Testis (tissue), 3 donors: ENCODE measurements around the gene RELCH. TPM values are rescaled to one million over a fixed set of nuclear protein-coding genes. Genes with fewer than 3 reads are reported as not detected.

Source experiments
- DNase-seq: peaks from one replicate; pipeline ENCODE4 v3.0.0-alpha.2; 2019
- H3K27ac ChIP-seq, 2 donors: fragments of 200-600 bp; sonication (generic); one replicate each; pipeline ENCODE4 v1.5.1; 2019
- H3K27me3 ChIP-seq: fragments of 200-600 bp; sonication (generic); one replicate; pipeline ENCODE4 v1.5.1; 2019
- H3K36me3 ChIP-seq: fragments of 200-600 bp; sonication (generic); one replicate; pipeline ENCODE4 v1.5.1; 2017; ENCODE audit warnings: low read depth; ENCODE audit errors: missing control alignments
- H3K4me1 ChIP-seq: fragments of 200-600 bp; sonication (generic); one replicate; pipeline ENCODE4 v1.5.1; 2019
- H3K4me3 ChIP-seq, 2 donors: fragments of 200-600 bp; sonication (generic); one replicate each; pipeline ENCODE4 v1.5.1; 2017 to 2019
- H3K9me3 ChIP-seq: fragments of 200-600 bp; sonication (generic); one replicate; pipeline ENCODE4 v1.5.1; 2017
- CTCF ChIP-seq, 3 experiments: fragments of 450-650 bp in 2 of 3; fragments of 200-600 bp in 1 of 3; sonication (generic) in 1 of 3; IDR thresholded peaks; one replicate each; pipeline ENCODE4 v1.5.1; 2016 to 2019; ENCODE audit warnings: antibody characterized with exemption in 3 of 3, mild to moderate bottlenecking in 2 of 3, moderate library complexity in 1 of 3
- POLR2A ChIP-seq: fragments of 450-650 bp; IDR thresholded peaks from one replicate; pipeline ENCODE4 v1.6.1; 2017; ENCODE audit warnings: antibody characterized with exemption, mild to moderate bottlenecking, moderate library complexity
- WGBS, 2 donors: methylation state at CpG; one replicate each; pipeline ENCODE4 v1.1.5; 2018; 5-methylcytosine and 5-hydroxymethylcytosine counted together
- intact Hi-C: fragments of 100-400 bp; cut with DNase I; formaldehyde crosslinking; loops from one replicate; pipeline ENCODE4 v1.15.1; 2023; ENCODE audit warnings: low total_unique reads
- polyA plus RNA-seq: library from polyadenylated mRNA; stranded (reverse); fragments of 350-450 nt; fragmentation: Illumina TruSeq; extraction: RNeasy Lipid Tissue Mini Kit (QIAGEN cat#74804); gene quantifications from one replicate; pipeline ENCODE4 v1.2.3, GENCODE V29; 2014; ENCODE audit warnings: low read depth, low replicate concordance; ENCODE audit not compliant: insufficient read depth
- total RNA-seq, 2 donors: library from RNA; depleted of rRNA; stranded (reverse); fragments of >200 nt; gene quantifications; one replicate each; pipeline ENCODE4 v1.2.3, GENCODE V29; 2016

The RELCH gene
- total and polyA plus RNA-seq, 3 donors from 2014 or later = 15.7 to 41.6 (median 27.2) TPM

GRCh38 chr18:62196980-62197379, 9.9 kb downstream of the RELCH start:
- Histone ChIP-seq H3K9me3 (no peaks in the 10 kb centered on the region), H3K4me3 (no peak overlapping the region), H3K27ac (no peak overlapping the region), H3K36me3 (no peaks in the 10 kb centered on the region), H3K4me1 (no peaks in the 10 kb centered on the region), H3K27me3 (no peaks in the 10 kb centered on the region)
- intact Hi-C loops = no loop called here
- no peak for TF ChIP-seq POLR2A
- no peak for TF ChIP-seq CTCF (IDR thresholded peaks at IDR 0.05)
- no peak for DNase-seq

GRCh38 chr18:62198259-62198658, 11.2 kb downstream of the RELCH start:
- Histone ChIP-seq H3K36me3 (no peaks in the 10 kb centered on the region), H3K27me3 (no peaks in the 10 kb centered on the region), H3K4me3 (no peak overlapping the region), H3K27ac (no peak overlapping the region), H3K9me3 (no peaks in the 10 kb centered on the region), H3K4me1 (no peaks in the 10 kb centered on the region)
- intact Hi-C loops = no loop called here
- 75 to 82% methylated on average over 2 of the region's 2 CpGs for WGBS, 2 donors
- no peak for DNase-seq
- TF ChIP-seq CTCF (IDR thresholded peaks at IDR 0.05) (no peak), POLR2A (no peak)

- H3K4me1 ChIP-seq = no peaks in the 10 kb centered on the region
- 81 to 89% methylated on average over 2 of the region's 2 CpGs for WGBS, 2 donors
- H3K27ac ChIP-seq = no peak overlapping the region
- TF ChIP-seq POLR2A (no peak), CTCF (IDR thresholded peaks at IDR 0.05) (no peak)
- H3K4me3 ChIP-seq = no peak overlapping the region
- no peaks in the 10 kb centered on the region for H3K9me3 ChIP-seq
- no peak for DNase-seq
- H3K36me3 ChIP-seq = no peaks in the 10 kb centered on the region
- no peaks in the 10 kb centered on the region for H3K27me3 ChIP-seq
- intact Hi-C loops = no loop called here
Observed at GRCh38 chr18:62199629-62200028, 12.6 kb downstream of the RELCH start.

- Histone ChIP-seq H3K27me3 (no peaks in the 10 kb centered on the region), H3K36me3 (no peaks in the 10 kb centered on the region), H3K9me3 (no peaks in the 10 kb centered on the region), H3K4me3 (no peak overlapping the region), H3K4me1 (no peaks in the 10 kb centered on the region), H3K27ac (no peak overlapping the region)
- DNase-seq = no peak
- 38 to 54% methylated on average over 3 of the region's 3 CpGs for WGBS, 2 donors
- intact Hi-C loops = no loop called here
- TF ChIP-seq POLR2A (no peak), CTCF (IDR thresholded peaks at IDR 0.05) (no peak)
Observed at GRCh38 chr18:62200121-62200914, 13.3 kb downstream of the RELCH start.

- intact Hi-C loops = no loop called here
- no peaks in the 10 kb centered on the region for H3K9me3 ChIP-seq
- no peaks in the 10 kb centered on the region for H3K36me3 ChIP-seq
- WGBS, 2 donors = 86 to 92% methylated on average over 1 of the region's 1 CpG
- H3K4me1 ChIP-seq = no peaks in the 10 kb centered on the region
- H3K27ac ChIP-seq = no peak overlapping the region
- TF ChIP-seq CTCF (IDR thresholded peaks at IDR 0.05) = no peak
- no peak for TF ChIP-seq POLR2A
- H3K27me3 ChIP-seq = no peaks in the 10 kb centered on the region
- no peak overlapping the region for H3K4me3 ChIP-seq
- no peak for DNase-seq
Observed at GRCh38 chr18:62201870-62202269, 14.8 kb downstream of the RELCH start.
